ENCODE measurements around the gene SCAMP3.

DNA sequence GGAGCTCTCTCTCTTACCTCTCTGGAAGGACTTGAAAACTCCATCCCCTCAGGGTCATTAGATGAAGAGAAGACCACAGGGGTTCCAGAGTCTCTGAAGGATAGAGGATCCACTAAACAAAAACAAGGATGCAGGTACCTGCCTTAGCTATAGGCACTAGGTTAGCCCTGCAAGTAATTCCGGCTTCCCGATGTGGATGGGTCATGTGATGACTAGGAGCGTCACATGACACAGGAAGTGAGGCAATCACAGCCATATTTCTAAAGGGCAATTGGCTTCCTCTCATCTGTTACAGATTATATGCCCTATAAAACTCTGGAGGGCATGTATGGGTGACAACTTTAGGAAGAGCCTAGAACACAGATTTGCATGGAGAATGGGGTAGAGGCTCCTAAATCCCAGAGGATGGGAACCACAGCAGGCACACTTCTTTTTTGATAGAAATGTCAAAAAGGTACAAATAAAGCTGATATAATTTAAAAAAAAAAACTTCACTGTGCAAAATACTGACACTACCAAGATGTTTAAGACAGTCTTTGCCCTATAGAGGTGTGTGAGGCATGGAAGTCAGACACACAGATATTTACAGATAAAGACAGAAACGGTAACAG, 21.0 kb downstream of the SCAMP3 start:
- TF ChIP-seq, protein P1, sequence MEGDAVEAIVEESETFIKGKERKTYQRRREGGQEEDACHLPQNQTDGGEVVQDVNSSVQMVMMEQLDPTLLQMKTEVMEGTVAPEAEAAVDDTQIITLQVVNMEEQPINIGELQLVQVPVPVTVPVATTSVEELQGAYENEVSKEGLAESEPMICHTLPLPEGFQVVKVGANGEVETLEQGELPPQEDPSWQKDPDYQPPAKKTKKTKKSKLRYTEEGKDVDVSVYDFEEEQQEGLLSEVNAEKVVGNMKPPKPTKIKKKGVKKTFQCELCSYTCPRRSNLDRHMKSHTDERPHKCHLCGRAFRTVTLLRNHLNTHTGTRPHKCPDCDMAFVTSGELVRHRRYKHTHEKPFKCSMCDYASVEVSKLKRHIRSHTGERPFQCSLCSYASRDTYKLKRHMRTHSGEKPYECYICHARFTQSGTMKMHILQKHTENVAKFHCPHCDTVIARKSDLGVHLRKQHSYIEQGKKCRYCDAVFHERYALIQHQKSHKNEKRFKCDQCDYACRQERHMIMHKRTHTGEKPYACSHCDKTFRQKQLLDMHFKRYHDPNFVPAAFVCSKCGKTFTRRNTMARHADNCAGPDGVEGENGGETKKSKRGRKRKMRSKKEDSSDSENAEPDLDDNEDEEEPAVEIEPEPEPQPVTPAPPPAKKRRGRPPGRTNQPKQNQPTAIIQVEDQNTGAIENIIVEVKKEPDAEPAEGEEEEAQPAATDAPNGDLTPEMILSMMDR (conservative IDR thresholded peaks at IDR 0.05; ENCODE audit: low read depth in 2 of 2) = no peak
- TF ChIP-seq JUNB (IDR thresholded peaks at IDR 0.05; ENCODE audit: unreplicated experiment) (no peak), POLR2AphosphoS5 (IDR thresholded peaks at IDR 0.05; ENCODE audit: low read depth) (0 out of 2 replicates have a peak, but pooled peaks have one; percentile 25), EZH2 (IDR thresholded peaks at IDR 0.05; ENCODE audit: low read depth, unreplicated experiment) (no peak)
- TF ChIP-seq, protein P2, sequence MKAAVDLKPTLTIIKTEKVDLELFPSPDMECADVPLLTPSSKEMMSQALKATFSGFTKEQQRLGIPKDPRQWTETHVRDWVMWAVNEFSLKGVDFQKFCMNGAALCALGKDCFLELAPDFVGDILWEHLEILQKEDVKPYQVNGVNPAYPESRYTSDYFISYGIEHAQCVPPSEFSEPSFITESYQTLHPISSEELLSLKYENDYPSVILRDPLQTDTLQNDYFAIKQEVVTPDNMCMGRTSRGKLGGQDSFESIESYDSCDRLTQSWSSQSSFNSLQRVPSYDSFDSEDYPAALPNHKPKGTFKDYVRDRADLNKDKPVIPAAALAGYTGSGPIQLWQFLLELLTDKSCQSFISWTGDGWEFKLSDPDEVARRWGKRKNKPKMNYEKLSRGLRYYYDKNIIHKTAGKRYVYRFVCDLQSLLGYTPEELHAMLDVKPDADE (IDR thresholded peaks at IDR 0.05) = peak; percentile 90
